Ishikawa (cell line): ENCODE results near the gene GRIK4.

Source experiments
- CEBPB ChIP-seq: IDR thresholded peaks from 2 replicates; pipeline ENCODE4 v1.6.1; 2012
- EGR1 ChIP-seq: IDR thresholded peaks from 2 replicates; pipeline ENCODE4 v1.6.1; 2012
- NFIC ChIP-seq: IDR thresholded peaks from 2 replicates; pipeline ENCODE4 v1.6.1; 2012
- TAF1 ChIP-seq: IDR thresholded peaks from 2 replicates; pipeline ENCODE4 v1.6.1; 2012; ENCODE audit warnings: low read depth, mild to moderate bottlenecking
- TCF12 ChIP-seq: IDR thresholded peaks from 2 replicates; pipeline ENCODE4 v1.6.1; 2012; ENCODE audit warnings: low read depth

- TF ChIP-seq TCF12 (no peak), CEBPB (no peak), TAF1 (no peak), EGR1 (no peak), NFIC (no peak)
These were observed 424.8 kb downstream of the GRIK4 start for GRCh38 chr11:120936356-120936755.
